Measurements from ENCODE around the gene IGFN1.
"Not testable (repeated sequence)": the region's sequence is repeated elsewhere in the genome, so short reads cannot be mapped to it uniquely, and the experiment has no call there.

Gene IGFN1

DNA sequence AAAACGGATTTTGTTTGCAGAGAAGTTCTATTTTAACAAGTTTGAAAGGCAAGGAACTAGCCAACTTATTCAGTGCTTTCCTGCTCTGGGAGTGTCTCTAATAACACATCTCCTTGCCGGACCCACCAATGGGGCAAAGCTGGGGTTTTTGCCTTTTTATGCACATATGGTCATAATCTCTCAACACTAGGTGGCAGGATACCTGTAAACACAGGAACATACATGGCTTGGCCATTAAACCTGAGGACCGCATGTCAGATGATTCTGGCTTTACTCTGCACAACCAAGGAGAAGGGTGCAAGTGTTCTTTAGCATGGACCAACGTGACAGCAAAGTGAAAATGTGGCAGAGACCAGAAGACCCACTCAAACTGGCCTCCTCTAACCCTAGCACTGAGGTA, 41.2 kb upstream of the IGFN1 start:
- H3K36me3 ChIP-seq (ENCODE audit: control insufficient read depth, insufficient read depth, low read length) = peaks cover 32% of the 10 kb centered on the region

DNA sequence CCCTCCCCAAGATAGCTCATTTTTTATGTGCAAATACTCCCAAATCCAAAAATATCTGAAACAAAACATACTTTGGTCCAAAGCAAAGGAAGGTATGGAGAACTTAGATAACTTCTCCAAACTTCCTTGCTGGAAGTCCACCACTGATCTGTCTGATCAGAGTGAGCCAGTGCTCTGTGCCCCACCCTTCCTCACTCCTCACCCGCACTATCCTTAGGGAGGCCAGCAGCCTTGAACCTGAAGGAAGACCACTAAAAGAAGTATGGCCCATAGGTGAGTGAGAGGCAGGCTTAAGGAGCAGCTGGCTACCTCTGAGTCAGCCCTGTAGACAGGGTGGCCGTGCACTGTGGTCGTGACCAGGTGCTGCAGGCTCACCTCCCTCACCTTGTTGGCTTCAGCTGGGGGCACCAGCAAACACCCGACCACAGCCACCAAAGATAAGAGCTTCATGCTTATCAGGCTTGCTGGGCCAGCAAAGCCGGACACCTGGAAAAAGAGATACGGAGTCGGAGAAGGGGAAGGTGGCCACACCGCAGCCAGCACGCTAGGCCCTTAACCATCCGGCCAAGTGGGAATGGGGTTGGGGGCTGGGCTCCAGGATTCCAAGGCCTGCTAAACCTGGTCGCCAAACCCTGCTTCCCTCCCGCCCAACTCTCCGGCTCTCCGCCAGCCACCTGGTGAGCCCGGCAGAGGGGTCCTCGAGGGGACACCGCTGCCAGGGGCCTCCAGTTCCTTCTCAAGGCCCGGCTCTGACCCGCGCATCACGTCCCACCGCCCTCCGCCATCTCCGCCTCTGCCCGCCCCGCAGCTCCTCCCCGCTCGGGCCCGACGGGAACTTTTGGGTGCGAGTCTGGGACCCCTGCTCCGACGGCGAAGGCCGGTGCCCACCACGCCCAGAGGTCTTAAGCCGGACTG, 36.9 kb upstream of the IGFN1 start:
- Histone ChIP-seq H3K36me3 (ENCODE audit: control insufficient read depth, insufficient read depth, low read length) (peaks cover 9% of the 10 kb centered on the region), H3K27me3 (ENCODE audit: control insufficient read depth, insufficient read depth, low read length) (no peaks in the 10 kb centered on the region), H3K27ac (ENCODE audit: low read depth, low read length) (peak overlapping the region; percentile 46), H3K4me1 (ENCODE audit: control insufficient read depth, insufficient read depth, low read length) (peaks cover 11% of the 10 kb centered on the region), H3K9ac (ENCODE audit: low read length) (peak overlapping the region; percentile 45), H3K4me3 (ENCODE audit: low read length) (peak overlapping the region; percentile 85)

More for the DNA sequence above, 41.2 kb upstream of the IGFN1 start:
- Histone ChIP-seq H3K27ac (ENCODE audit: low read depth, low read length) (no peak overlapping the region), H3K4me3 (ENCODE audit: low read length) (no peak overlapping the region), H3K9ac (ENCODE audit: low read length) (no peak overlapping the region), H3K4me1 (ENCODE audit: control insufficient read depth, insufficient read depth, low read length) (peaks cover 6% of the 10 kb centered on the region), H3K27me3 (ENCODE audit: control insufficient read depth, insufficient read depth, low read length) (no peaks in the 10 kb centered on the region)

DNA sequence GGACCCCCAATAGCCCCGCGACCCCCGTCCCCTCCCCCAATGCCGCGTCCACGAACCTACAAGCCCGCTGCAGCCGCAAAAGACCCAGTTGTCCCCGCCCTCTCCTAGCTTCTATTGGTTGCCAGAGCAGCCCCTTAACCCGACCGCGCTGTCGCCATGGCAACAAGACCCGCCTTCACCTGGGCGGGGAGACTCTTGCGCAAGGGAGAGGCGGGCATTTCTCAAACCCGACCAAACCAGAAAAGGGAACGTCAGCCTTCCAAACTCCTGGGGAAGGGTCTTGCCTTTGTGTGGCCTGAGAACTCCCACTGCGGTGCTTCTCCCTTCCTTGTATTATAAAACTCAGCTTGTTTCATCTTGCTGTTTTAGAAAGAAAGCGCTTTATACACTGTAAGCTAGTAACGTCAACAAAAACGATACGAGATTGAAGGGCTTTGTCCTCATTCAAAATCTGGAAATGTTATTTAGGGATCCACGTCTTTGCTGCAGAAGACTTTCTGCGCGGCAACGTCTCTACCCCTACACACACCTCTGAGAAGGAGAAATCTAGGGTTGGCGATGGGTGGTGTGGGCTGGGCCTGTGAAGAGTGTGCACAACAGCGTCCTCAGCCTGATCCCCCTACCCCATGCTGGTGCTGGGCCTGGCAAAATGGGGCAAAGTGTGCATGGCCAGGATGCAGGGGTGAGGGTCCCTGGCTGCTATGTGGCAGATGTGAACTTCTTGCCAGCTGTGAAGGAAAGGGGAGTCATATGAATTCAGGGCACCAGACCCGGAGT, 36.0 kb upstream of the IGFN1 start, which contains the start of gene TMEM9:
Gene TMEM9 (minus strand): TSS at position 86 of the 777 bp plus-strand sequence. CDS start 551 bp downstream, outside the sequence.
- peak within 1 kb of the TSS; percentile 45 for H3K9ac ChIP-seq (ENCODE audit: low read length)
- peak within 1 kb of the TSS; percentile 85 for H3K4me3 ChIP-seq (ENCODE audit: low read length)
- peak within 1 kb of the TSS; percentile 64 for H3K27ac ChIP-seq (ENCODE audit: low read depth, low read length)
- H3K27me3 ChIP-seq (ENCODE audit: control insufficient read depth, insufficient read depth, low read length) = no peaks in the 10 kb centered on the region
- peaks cover 9% of the 10 kb centered on the region for H3K36me3 ChIP-seq (ENCODE audit: control insufficient read depth, insufficient read depth, low read length)
- peaks cover 11% of the 10 kb centered on the region for H3K4me1 ChIP-seq (ENCODE audit: control insufficient read depth, insufficient read depth, low read length)

DNA sequence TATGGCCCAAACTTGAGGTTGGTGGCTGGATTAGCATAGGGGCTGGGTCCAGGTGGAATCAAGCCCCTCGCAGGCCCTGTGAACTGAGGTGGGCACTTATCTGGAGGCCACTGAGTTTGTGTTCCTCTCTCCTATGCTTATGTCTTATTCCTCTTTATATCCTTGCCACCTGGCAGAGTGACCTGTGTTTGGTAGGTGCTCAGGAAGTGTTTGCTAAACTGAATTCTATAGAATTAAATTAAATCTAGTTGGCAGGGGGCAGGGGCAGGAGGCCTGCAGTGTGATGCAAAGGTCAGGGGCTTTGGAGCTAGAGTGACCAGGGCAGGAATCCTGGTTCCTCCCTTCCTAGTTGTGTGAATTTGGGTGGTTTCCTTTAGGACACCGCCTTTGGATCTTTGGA, 35.3 kb upstream of the IGFN1 start:
- Histone ChIP-seq H3K4me1 (ENCODE audit: control insufficient read depth, insufficient read depth, low read length) (peaks cover 11% of the 10 kb centered on the region), H3K27me3 (ENCODE audit: control insufficient read depth, insufficient read depth, low read length) (no peaks in the 10 kb centered on the region), H3K4me3 (ENCODE audit: low read length) (no peak overlapping the region), H3K27ac (ENCODE audit: low read depth, low read length) (no peak overlapping the region), H3K36me3 (ENCODE audit: control insufficient read depth, insufficient read depth, low read length) (peaks cover 4% of the 10 kb centered on the region), H3K9ac (ENCODE audit: low read length) (no peak overlapping the region)

DNA sequence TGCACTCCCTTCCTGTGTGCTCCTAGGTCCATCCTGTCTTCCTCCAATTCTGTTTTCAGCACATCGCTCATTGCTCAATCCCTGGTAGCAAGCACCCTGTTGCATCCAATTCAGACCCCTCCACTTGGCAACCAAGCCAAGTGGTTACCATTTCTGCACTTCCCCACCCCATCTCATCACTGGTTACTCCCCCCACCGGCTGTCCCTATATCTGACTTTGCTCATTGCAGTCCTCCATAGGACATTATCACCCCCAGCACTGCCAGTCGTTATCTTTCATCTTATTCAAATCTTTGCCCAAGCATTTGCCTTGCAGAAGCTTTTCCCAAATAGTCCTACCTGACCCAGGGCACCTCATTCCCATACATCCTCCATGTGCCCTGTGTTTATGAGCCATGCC, 34.3 kb upstream of the IGFN1 start:
- no peak overlapping the region for H3K9ac ChIP-seq (ENCODE audit: low read length)
- peaks cover 11% of the 10 kb centered on the region for H3K4me1 ChIP-seq (ENCODE audit: control insufficient read depth, insufficient read depth, low read length)
- H3K4me3 ChIP-seq (ENCODE audit: low read length) = no peak overlapping the region
- H3K27me3 ChIP-seq (ENCODE audit: control insufficient read depth, insufficient read depth, low read length) = no peaks in the 10 kb centered on the region
- peaks cover 4% of the 10 kb centered on the region for H3K36me3 ChIP-seq (ENCODE audit: control insufficient read depth, insufficient read depth, low read length)
- no peak overlapping the region for H3K27ac ChIP-seq (ENCODE audit: low read depth, low read length)

DNA sequence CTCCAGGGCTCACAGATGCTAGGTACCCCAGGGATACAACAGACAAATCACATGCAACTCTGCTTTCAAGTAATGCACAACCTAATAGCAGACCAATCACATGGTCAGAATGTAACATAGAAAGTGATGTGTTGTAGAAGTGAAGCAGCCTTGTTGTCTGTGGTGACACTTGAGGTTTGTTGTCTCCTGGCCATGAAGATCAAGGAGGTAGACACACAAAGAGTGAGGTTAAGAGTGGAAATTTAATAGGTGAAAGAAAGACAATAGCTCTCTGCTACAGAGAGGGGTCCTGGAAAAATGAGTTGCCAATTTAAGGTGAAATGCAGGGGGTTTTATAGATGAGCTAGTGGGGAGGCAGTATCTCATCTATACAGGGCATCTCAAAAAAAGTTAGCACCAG, 33.8 kb upstream of the IGFN1 start:
- Histone ChIP-seq H3K36me3 (ENCODE audit: control insufficient read depth, insufficient read depth, low read length) (no peaks in the 10 kb centered on the region), H3K27ac (ENCODE audit: low read depth, low read length) (no peak overlapping the region), H3K4me3 (ENCODE audit: low read length) (no peak overlapping the region), H3K9ac (ENCODE audit: low read length) (no peak overlapping the region), H3K4me1 (ENCODE audit: control insufficient read depth, insufficient read depth, low read length) (peaks cover 11% of the 10 kb centered on the region), H3K27me3 (ENCODE audit: control insufficient read depth, insufficient read depth, low read length) (no peaks in the 10 kb centered on the region)

DNA sequence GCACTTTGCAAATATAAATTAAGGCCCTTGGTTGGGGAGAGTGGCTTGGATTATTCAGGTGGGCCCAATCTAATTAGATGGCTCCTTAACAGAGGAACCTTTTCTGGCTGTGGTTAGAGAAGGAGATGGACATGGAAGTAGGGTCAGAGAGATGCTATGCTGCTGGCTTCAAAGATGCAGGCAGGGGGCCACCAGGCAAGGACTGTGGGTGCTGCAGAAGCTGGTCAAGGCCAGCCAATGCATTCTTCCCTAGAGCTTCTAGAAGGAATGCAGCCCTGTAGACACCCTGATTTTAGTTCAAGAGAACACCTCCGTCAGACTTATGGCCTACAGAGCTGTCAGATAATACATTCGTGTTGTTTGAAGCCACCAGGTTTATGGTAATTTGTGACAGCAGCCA, 32.7 kb upstream of the IGFN1 start:
- H3K4me3 ChIP-seq (ENCODE audit: low read length) = no peak overlapping the region
- no peaks in the 10 kb centered on the region for H3K27me3 ChIP-seq (ENCODE audit: control insufficient read depth, insufficient read depth, low read length)
- H3K9ac ChIP-seq (ENCODE audit: low read length) = no peak overlapping the region
- peaks cover 11% of the 10 kb centered on the region for H3K4me1 ChIP-seq (ENCODE audit: control insufficient read depth, insufficient read depth, low read length)
- H3K36me3 ChIP-seq (ENCODE audit: control insufficient read depth, insufficient read depth, low read length) = no peaks in the 10 kb centered on the region
- no peak overlapping the region for H3K27ac ChIP-seq (ENCODE audit: low read depth, low read length)

DNA sequence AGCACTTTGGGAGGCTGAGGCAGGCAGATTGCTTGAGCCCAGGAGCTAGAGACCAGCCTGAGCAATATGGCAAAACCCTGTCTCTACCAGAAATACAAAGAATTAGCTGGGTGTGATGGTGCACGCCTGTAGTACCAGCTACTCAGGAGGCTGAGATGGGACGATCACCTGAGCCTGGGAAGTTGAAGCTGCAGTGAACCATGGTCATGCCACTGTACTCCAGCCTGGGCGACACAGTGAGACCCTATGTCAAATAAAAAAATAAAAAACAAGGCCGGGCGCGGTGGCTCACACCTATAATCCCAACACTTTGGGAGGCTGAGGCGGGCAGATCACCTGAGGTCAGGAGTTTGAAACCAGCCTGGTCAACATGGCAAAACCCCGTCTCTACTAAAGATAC, 27.6 kb upstream of the IGFN1 start:
- not testable (repeated sequence) for H3K27me3 ChIP-seq (ENCODE audit: control insufficient read depth, insufficient read depth, low read length); H3K36me3 ChIP-seq (ENCODE audit: control insufficient read depth, insufficient read depth, low read length); H3K4me1 ChIP-seq (ENCODE audit: control insufficient read depth, insufficient read depth, low read length); H3K9ac ChIP-seq (ENCODE audit: low read length); H3K27ac ChIP-seq (ENCODE audit: low read depth, low read length); H3K4me3 ChIP-seq (ENCODE audit: low read length)

DNA sequence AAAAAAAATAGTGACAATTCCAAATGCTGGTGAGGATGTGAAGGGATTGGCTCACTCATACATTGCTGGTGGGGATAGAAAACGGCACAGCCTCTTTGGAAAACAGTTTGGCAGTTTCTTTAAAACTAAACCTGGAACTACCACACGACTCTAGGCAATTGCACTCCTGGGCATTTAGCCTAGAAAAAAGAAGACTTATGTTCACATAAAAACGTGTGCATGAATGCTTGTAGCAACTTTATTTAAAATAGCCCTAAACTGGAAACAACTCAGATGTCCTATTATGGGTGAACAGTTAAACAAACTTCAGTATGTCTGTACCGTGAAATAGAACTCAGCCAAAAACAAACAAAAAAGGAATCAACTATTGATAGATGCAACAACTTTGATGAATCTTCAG, 26.9 kb upstream of the IGFN1 start:
- Histone ChIP-seq H3K4me3 (ENCODE audit: low read length) (no peak overlapping the region), H3K36me3 (ENCODE audit: control insufficient read depth, insufficient read depth, low read length) (no peaks in the 10 kb centered on the region), H3K27ac (ENCODE audit: low read depth, low read length) (no peak overlapping the region), H3K27me3 (ENCODE audit: control insufficient read depth, insufficient read depth, low read length) (no peaks in the 10 kb centered on the region), H3K4me1 (ENCODE audit: control insufficient read depth, insufficient read depth, low read length) (no peaks in the 10 kb centered on the region), H3K9ac (ENCODE audit: low read length) (no peak overlapping the region)

DNA sequence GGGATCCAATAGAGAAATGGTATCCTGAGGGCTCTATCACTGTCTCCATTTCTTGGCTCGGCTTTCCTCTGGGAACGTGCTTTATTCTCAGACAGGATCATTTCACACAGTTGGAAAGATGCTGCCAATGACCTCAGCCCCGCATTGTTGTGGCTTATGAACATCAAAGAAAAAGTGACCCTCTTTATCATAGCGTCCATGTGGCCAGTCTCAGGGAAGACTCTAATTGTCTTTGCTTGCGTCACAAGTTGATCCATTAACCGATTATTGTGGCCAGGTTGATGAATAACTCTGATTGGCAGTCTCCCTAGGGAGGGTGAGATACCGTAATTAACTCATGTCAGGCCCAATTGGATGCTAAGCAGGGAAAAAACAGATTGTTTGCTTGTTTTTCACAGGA, 26.0 kb upstream of the IGFN1 start:
- no peak overlapping the region for H3K27ac ChIP-seq (ENCODE audit: low read depth, low read length)
- no peaks in the 10 kb centered on the region for H3K36me3 ChIP-seq (ENCODE audit: control insufficient read depth, insufficient read depth, low read length)
- no peaks in the 10 kb centered on the region for H3K4me1 ChIP-seq (ENCODE audit: control insufficient read depth, insufficient read depth, low read length)
- no peak overlapping the region for H3K9ac ChIP-seq (ENCODE audit: low read length)
- no peak overlapping the region for H3K4me3 ChIP-seq (ENCODE audit: low read length)
- H3K27me3 ChIP-seq (ENCODE audit: control insufficient read depth, insufficient read depth, low read length) = no peaks in the 10 kb centered on the region

DNA sequence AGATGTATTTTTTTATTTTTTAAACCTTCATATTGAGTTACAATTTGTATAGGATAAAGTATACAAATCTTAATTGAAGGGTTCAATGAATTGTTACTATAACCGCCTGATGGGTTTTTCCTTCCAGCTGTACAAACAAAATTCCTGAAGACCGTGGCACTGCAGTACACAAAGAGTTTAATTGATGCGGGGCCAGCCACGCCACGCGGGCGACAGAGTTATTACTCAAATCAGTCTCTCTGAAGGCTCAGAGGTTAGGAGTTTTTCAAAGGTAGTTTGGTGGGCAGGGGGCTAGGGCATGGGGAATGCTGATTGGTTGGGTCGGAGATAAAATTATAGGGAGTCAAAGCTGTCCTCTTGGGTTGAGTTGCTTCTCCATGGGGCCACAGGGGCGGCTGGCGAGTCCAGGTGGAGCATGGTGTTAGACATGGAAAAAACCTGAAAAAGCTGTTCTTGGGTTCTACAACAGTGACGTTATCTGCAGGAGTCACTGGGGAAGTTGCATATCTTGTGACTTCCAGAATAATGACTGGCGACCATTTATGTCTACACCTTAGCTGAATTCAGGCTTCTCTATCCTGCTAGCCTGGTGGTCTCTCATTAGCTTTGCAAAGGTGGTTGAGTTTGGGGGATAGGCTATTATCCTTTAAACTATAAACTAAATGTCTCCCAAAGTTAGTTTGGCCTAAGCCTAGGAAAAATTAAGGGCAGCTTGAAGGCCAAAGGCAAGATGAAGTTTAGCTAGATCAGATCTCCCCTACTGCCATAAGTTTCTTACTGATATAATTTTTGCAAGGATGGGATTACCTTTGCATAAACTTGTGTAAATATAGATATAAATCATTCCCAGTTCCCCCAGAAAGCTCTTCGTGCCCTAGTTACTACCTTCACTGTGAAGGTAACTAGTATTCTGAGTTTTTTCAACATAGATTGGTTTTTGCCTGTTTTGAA, 23.3 kb upstream of the IGFN1 start:
- Histone ChIP-seq H3K27me3 (ENCODE audit: control insufficient read depth, insufficient read depth, low read length) (no peaks in the 10 kb centered on the region), H3K27ac (ENCODE audit: low read depth, low read length) (no peak overlapping the region), H3K4me3 (ENCODE audit: low read length) (no peak overlapping the region), H3K4me1 (ENCODE audit: control insufficient read depth, insufficient read depth, low read length) (peaks cover 4% of the 10 kb centered on the region), H3K9ac (ENCODE audit: low read length) (no peak overlapping the region), H3K36me3 (ENCODE audit: control insufficient read depth, insufficient read depth, low read length) (no peaks in the 10 kb centered on the region)

DNA sequence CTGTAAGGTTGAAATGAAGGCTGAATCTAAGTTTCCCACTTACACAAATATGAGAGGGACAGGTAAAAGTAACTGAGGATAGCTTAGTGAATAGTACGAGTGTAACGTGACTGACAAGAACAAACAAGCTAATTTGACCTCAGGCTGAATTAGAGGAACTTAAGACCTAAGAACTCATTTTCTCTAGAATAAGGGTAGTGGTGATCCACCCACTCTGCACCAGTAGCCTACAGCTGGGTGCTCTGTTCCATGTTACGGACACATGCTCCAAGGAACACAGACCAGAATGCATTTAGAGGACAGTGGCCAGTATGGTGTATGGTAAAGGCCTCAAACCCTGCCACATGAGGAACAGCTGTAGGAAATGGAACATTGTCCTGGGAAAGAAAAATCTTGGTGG, 21.4 kb upstream of the IGFN1 start:
- Histone ChIP-seq H3K9ac (ENCODE audit: low read length) (no peak overlapping the region), H3K4me3 (ENCODE audit: low read length) (no peak overlapping the region), H3K27me3 (ENCODE audit: control insufficient read depth, insufficient read depth, low read length) (no peaks in the 10 kb centered on the region), H3K36me3 (ENCODE audit: control insufficient read depth, insufficient read depth, low read length) (no peaks in the 10 kb centered on the region), H3K27ac (ENCODE audit: low read depth, low read length) (no peak overlapping the region), H3K4me1 (ENCODE audit: control insufficient read depth, insufficient read depth, low read length) (peaks cover 4% of the 10 kb centered on the region)

Data from rectal smooth muscle tissue (tissue), 1 donor.